ENCODE results near the gene INPP4B. TPM values are rescaled to one million over a fixed set of nuclear protein-coding genes. Genes with fewer than 3 reads are reported as not detected.

The INPP4B gene
- total RNA-seq, 1 experiment from 2014 or later: 0.07 TPM

DNA sequence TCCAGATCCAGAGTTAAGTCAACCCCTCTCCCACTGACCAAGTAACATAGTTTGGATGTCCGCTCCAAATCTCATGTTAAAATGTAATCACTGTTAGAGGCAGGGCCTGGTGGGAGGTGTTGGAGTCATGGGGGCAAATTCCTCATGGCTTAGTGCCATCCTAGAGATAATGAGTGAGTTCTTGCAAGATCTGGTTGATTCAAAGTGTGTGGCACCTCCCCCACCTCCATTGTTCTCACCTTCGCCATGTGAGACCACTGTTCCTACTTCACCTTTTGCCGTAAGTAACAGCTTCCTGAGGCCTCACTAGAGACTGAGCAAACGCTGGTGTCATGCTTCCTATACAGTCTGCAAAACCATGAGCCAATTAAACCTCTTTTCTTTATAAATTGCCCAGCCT, 548.8 kb downstream of the INPP4B start:
- WGBS (ENCODE audit: extremely low coverage, insufficient read length, low lambda C conversion rate): no CpG with 5 or more reads among the region's 4 CpGs
- no peaks in the 10 kb centered on the region for H3K23me2 ChIP-seq (ENCODE audit: insufficient read length, low read depth, low read length, poor library complexity, severe bottlenecking)

More for the DNA sequence above, 548.8 kb downstream of the INPP4B start:
- Mint-ChIP-seq H3K36me3 (ENCODE audit: insufficient read depth in 1 of 3, low read depth in 3 of 3) (no peaks in the 10 kb centered on the region), H3K4me1 (peaks cover 5% of the 10 kb centered on the region in 2 experiments; a peak in 3 of 4 replicates), H3K4me3 (no peak overlapping the region), H3K27ac (no peak overlapping the region), H3K9me3 (no peaks in the 10 kb centered on the region), H3K27me3 (ENCODE audit: low read depth) (no peaks in the 10 kb centered on the region)
- Histone ChIP-seq H3K56ac (ENCODE audit: insufficient read length, low read depth, low read length) (no peak overlapping the region), H4K20me1 (ENCODE audit: control insufficient read depth, insufficient read depth, insufficient read length) (no peaks in the 10 kb centered on the region), H3K79me2 (ENCODE audit: insufficient read depth, low read length) (no peaks in the 10 kb centered on the region), H4K5ac (ENCODE audit: insufficient read length, low read depth, low read length) (no peak overlapping the region), H2AFZ (ENCODE audit: low read length) (no peak overlapping the region), H3K4ac (ENCODE audit: low read depth, low read length) (no peak overlapping the region), H2BK12ac (ENCODE audit: insufficient read length, low read depth, low read length) (no peak overlapping the region), H2BK120ac (ENCODE audit: low read depth, low read length, poor library complexity, severe bottlenecking) (no peak overlapping the region), H2BK20ac (ENCODE audit: low read depth, low read length, poor library complexity, severe bottlenecking) (no peak overlapping the region), H2AK5ac (ENCODE audit: insufficient read length, low read length) (no peak overlapping the region), H2BK15ac (ENCODE audit: low read depth, low read length) (no peak overlapping the region), H4K8ac (replicated peaks; ENCODE audit: insufficient read length, low read depth, low read length) (no peak overlapping the region), H3K4me1 (ENCODE audit: insufficient read depth, low read length) (no peaks in the 10 kb centered on the region), H4K91ac (ENCODE audit: insufficient read length, low read depth, low read length) (no peak overlapping the region), H3K18ac (ENCODE audit: insufficient read length, low read depth, low read length) (no peak overlapping the region), H3K79me1 (ENCODE audit: insufficient read depth, low read depth, low read length, poor library complexity, severe bottlenecking) (no peaks in the 10 kb centered on the region), H3K9ac (ENCODE audit: extremely low read depth, insufficient read length, low read length) (no peak overlapping the region), H3T11ph (ENCODE audit: low read length) (no peak overlapping the region), H3K23ac (ENCODE audit: insufficient read length, low read depth, low read length) (no peak overlapping the region), H2BK5ac (ENCODE audit: insufficient read length, low read length) (no peak overlapping the region), H3K27ac (ENCODE audit: insufficient read length, low read depth, low read length) (no peak overlapping the region), H3K9me3 (ENCODE audit: control insufficient read depth, low read depth, low read length) (no peaks in the 10 kb centered on the region), H3K14ac (ENCODE audit: insufficient read depth, low read length) (no peak overlapping the region), H3K4me2 (ENCODE audit: insufficient read depth, insufficient read length, low read length) (no peak overlapping the region), H3K27me3 (ENCODE audit: insufficient read depth, low read length) (no peaks in the 10 kb centered on the region; the same call in 1 of the 2 replicates)
- TF ChIP-seq, protein P1, sequence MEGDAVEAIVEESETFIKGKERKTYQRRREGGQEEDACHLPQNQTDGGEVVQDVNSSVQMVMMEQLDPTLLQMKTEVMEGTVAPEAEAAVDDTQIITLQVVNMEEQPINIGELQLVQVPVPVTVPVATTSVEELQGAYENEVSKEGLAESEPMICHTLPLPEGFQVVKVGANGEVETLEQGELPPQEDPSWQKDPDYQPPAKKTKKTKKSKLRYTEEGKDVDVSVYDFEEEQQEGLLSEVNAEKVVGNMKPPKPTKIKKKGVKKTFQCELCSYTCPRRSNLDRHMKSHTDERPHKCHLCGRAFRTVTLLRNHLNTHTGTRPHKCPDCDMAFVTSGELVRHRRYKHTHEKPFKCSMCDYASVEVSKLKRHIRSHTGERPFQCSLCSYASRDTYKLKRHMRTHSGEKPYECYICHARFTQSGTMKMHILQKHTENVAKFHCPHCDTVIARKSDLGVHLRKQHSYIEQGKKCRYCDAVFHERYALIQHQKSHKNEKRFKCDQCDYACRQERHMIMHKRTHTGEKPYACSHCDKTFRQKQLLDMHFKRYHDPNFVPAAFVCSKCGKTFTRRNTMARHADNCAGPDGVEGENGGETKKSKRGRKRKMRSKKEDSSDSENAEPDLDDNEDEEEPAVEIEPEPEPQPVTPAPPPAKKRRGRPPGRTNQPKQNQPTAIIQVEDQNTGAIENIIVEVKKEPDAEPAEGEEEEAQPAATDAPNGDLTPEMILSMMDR (conservative IDR thresholded peaks at IDR 0.05): no peak
- DNase-seq: no peak

All from H9 (cell line).